Endothelial cell of umbilical vein (primary cell): Measurements from ENCODE around the gene CCR1. TPM values are rescaled to one million over a fixed set of nuclear protein-coding genes. Genes with fewer than 3 reads are reported as not detected.

Experiments used
- BruUV-seq: library from RNA; stranded (reverse); fragments of 400-500 nt; replicated peaks from 2 replicates; lab custom pipeline; 2021; lab: Mats Ljungman, UMichigan
- CTCF ChIA-PET: fragments of 300-600, 350-600 bp; sonication (Branson Sonifier 250); formaldehyde crosslinking; loops from one replicate; lab custom pipeline; 2021; ENCODE audit warnings: antibody characterized with exemption, inconsistent platforms; lab: Charles Lee
- POLR2A ChIA-PET: fragments of 300-600, 350-600 bp; sonication (Branson Sonifier 250); formaldehyde crosslinking; loops from one replicate; lab custom pipeline; 2021; ENCODE audit warnings: antibody characterized with exemption, inconsistent platforms; lab: Charles Lee
- DNase-seq: peaks from one replicate; pipeline ENCODE4 v3.0.0-alpha.2; 2011; ENCODE audit warnings: low read depth, low spot score
- FAIRE-seq: peaks from 2 replicates; lab custom pipeline; 2011; peaks lifted over from hg19 to GRCh38; lab: Jason Lieb, UNC
- H2AFZ ChIP-seq: 2 replicates; pipeline ENCODE4 v1.6.0; 2012; ENCODE audit warnings: low read depth, low read length, control low read depth, inconsistent platforms
- H3K27ac ChIP-seq: 2 replicates; pipeline ENCODE4 v1.5.1; 2011; ENCODE audit warnings: low read depth, mild to moderate bottlenecking, control low read depth, low read length, moderate library complexity; ENCODE audit not compliant: insufficient read depth
- H3K27me3 ChIP-seq, 2 experiments: 2 replicates each; pipeline versions ENCODE4 v1.6.0 to v1.6.1; 2011; ENCODE audit warnings: low read length in 2 of 2, mixed read lengths in 1 of 2; ENCODE audit not compliant: control insufficient read depth in 2 of 2, insufficient read depth in 2 of 2
- H3K36me3 ChIP-seq, 2 experiments: 2 replicates in 1 of 2; 3 replicates in 1 of 2; pipeline ENCODE4 v1.5.1; 2011; ENCODE audit warnings: low read length in 2 of 2, mild to moderate bottlenecking in 1 of 2, moderate library complexity in 1 of 2; ENCODE audit not compliant: control insufficient read depth in 2 of 2, insufficient read depth in 2 of 2; ENCODE audit errors: extremely low read depth in 1 of 2
- H3K4me1 ChIP-seq: 3 replicates; pipeline ENCODE4 v1.5.1; 2011; ENCODE audit warnings: mild to moderate bottlenecking, low read length; ENCODE audit not compliant: control insufficient read depth, insufficient read depth; ENCODE audit errors: extremely low read depth
- H3K4me2 ChIP-seq: 2 replicates; pipeline ENCODE4 v1.6.1; 2011; ENCODE audit warnings: low read length, control low read depth, mixed read lengths; ENCODE audit not compliant: insufficient read depth
- H3K4me3 ChIP-seq, 3 experiments: fragments of 200-600 bp in 1 of 3; sonication (generic), shearing (Covaris generic) in 1 of 3; replicated peaks in 1 of 3; 2 replicates each; pipeline ENCODE4 v1.5.1; 2011 to 2016; ENCODE audit warnings: control low read depth in 3 of 3, low read length in 3 of 3, mild to moderate bottlenecking in 2 of 3, inconsistent platforms in 1 of 3, low read depth in 1 of 3, moderate library complexity in 1 of 3; ENCODE audit not compliant: insufficient read depth in 1 of 3
- H3K79me2 ChIP-seq: 2 replicates; pipeline ENCODE4 v1.6.0; 2012; ENCODE audit warnings: low read length, inconsistent platforms; ENCODE audit not compliant: control insufficient read depth, insufficient read depth
- H3K9ac ChIP-seq: replicated peaks from 2 replicates; pipeline ENCODE3; 2011; ENCODE audit warnings: low read length, control low read depth; ENCODE audit not compliant: insufficient read depth; ENCODE audit errors: extremely low read depth
- H3K9me1 ChIP-seq: replicated peaks from 3 replicates; pipeline ENCODE4 v1.6.0; 2011; ENCODE audit warnings: mild to moderate bottlenecking, low read length; ENCODE audit not compliant: control insufficient read depth, insufficient read depth; ENCODE audit errors: extremely low read depth
- H3K9me3 ChIP-seq: replicated peaks from 2 replicates; pipeline ENCODE4 v1.5.1; 2012; ENCODE audit warnings: low read length, inconsistent platforms; ENCODE audit not compliant: control insufficient read depth, insufficient read depth
- H4K20me1 ChIP-seq: replicated peaks from 2 replicates; pipeline ENCODE3; 2011; ENCODE audit warnings: mild to moderate bottlenecking, low read length; ENCODE audit not compliant: control insufficient read depth, insufficient read depth; ENCODE audit errors: extremely low read depth
- EZH2 ChIP-seq: IDR thresholded peaks from 2 replicates; pipeline ENCODE4 v1.6.1; 2012; ENCODE audit warnings: borderline replicate concordance, low read depth, mild to moderate bottlenecking, moderate library complexity, low read length, inconsistent platforms; ENCODE audit not compliant: severe bottlenecking
- FOS ChIP-seq: IDR thresholded peaks from 2 replicates; pipeline ENCODE4 v1.6.1; 2011; ENCODE audit warnings: mild to moderate bottlenecking, low read length, moderate library complexity, borderline replicate concordance; ENCODE audit not compliant: insufficient read depth
- POLR2A ChIP-seq: IDR thresholded peaks from 2 replicates; pipeline ENCODE4 v1.6.1; 2012; ENCODE audit warnings: low read depth, mild to moderate bottlenecking, control low read depth, low read length
- dilution Hi-C: fragments of 300-500 bp; cut with MboI; formaldehyde crosslinking; loops from one replicate; pipeline ENCODE4 v1.15.0; 2019; ENCODE audit warnings: low sequenced_read_pairs; ENCODE audit not compliant: extremely low pct_ligation_motif_present
- intact Hi-C: fragments of 100-400 bp; cut with micrococcal nuclease; formaldehyde crosslinking; loops from one replicate; pipeline ENCODE4 v1.10.0; 2022
- polyA plus RNA-seq, 4 experiments: library from polyadenylated mRNA; depleted of rRNA in 3 of 4; stranded (reverse) in 3 of 4; unstranded in 1 of 4; fragments of >200 nt; gene quantifications; 2 replicates each; pipeline versions ENCODE4 v1.2.1 to v1.2.3, GENCODE V29; 2011 to 2012; ENCODE audit warnings: missing spikeins in 1 of 4
- total RNA-seq: library from RNA; stranded (reverse); gene quantifications from 2 replicates; pipeline ENCODE4 v1.2.3, GENCODE V29; 2021
- TF ChIP-seq, protein P1 (sequence below), 2 donors: IDR thresholded peaks; 1 replicate in 1 of 2; 2 replicates in 1 of 2; pipeline ENCODE4 v1.5.1; 2011; ENCODE audit warnings: low read length in 2 of 2, mild to moderate bottlenecking in 2 of 2, moderate library complexity in 2 of 2, control low read depth in 1 of 2, inconsistent platforms in 1 of 2, low read depth in 1 of 2; ENCODE audit not compliant: insufficient read depth in 1 of 2; ENCODE audit errors: extremely low read depth in 1 of 2
- TF ChIP-seq, protein P2 (sequence below): IDR thresholded peaks from 2 replicates; pipeline ENCODE4 v1.6.1; 2011; ENCODE audit not compliant: insufficient read depth, insufficient read length

Gene CCR1
- total and polyA plus RNA-seq, 2 donors (not counting 3 experiments of a cell fraction or from before 2014, with no cell fraction given), result not detected

DNA sequence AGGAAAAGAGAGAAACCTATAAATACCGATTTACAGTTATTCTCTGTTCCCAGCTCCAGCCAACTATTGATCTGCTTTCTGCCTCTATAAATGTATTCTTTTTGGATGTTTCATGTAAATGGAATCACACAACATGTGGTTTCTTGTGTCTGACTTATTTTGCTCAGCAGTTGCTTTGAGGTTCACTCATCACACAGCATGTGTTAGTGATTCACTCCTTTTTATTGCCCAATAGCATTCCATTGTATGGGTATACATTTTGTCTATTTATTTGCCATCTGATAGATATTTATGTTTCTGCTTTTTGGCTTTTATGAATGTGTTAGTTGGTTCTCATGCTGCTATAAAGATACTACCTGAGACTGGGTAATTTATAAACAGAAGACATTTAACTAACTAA is 23.6 kb downstream of the CCR1 start:
- H3K9me1 ChIP-seq, result no peaks in the 10 kb centered on the region
- no peak overlapping the region for H3K4me2 ChIP-seq
- no TSS peak for BruUV-seq
- TF ChIP-seq, protein P1, sequence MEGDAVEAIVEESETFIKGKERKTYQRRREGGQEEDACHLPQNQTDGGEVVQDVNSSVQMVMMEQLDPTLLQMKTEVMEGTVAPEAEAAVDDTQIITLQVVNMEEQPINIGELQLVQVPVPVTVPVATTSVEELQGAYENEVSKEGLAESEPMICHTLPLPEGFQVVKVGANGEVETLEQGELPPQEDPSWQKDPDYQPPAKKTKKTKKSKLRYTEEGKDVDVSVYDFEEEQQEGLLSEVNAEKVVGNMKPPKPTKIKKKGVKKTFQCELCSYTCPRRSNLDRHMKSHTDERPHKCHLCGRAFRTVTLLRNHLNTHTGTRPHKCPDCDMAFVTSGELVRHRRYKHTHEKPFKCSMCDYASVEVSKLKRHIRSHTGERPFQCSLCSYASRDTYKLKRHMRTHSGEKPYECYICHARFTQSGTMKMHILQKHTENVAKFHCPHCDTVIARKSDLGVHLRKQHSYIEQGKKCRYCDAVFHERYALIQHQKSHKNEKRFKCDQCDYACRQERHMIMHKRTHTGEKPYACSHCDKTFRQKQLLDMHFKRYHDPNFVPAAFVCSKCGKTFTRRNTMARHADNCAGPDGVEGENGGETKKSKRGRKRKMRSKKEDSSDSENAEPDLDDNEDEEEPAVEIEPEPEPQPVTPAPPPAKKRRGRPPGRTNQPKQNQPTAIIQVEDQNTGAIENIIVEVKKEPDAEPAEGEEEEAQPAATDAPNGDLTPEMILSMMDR (IDR thresholded peaks at IDR 0.05; ENCODE audit: extremely low read depth in 1 of 2, insufficient read depth in 1 of 2, low read depth in 1 of 2, low read length in 2 of 2), result no peak
- TF ChIP-seq, protein P2, sequence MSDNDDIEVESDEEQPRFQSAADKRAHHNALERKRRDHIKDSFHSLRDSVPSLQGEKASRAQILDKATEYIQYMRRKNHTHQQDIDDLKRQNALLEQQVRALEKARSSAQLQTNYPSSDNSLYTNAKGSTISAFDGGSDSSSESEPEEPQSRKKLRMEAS, result no peak
- TF ChIP-seq EZH2, result no peak
- TF ChIP-seq FOS, result no peak
- H3K27me3 ChIP-seq, result no peaks in the 10 kb centered on the region
- no peak for FAIRE-seq
- dilution Hi-C loops, result no loop called here
- CTCF ChIA-PET, result no interaction called here
- H3K36me3 ChIP-seq, result no peaks in the 10 kb centered on the region
- no peaks in the 10 kb centered on the region for H4K20me1 ChIP-seq
- no peak for DNase-seq
- H3K4me3 ChIP-seq, result no peak overlapping the region
- H3K27ac ChIP-seq, result no peak overlapping the region
- H3K9ac ChIP-seq, result no peak overlapping the region
- intact Hi-C loops, result no loop called here
- POLR2A ChIA-PET, result no interaction called here
- H3K4me1 ChIP-seq, result no peaks in the 10 kb centered on the region
- no peaks in the 10 kb centered on the region for H3K79me2 ChIP-seq
- no peaks in the 10 kb centered on the region for H3K9me3 ChIP-seq
- H2AFZ ChIP-seq, result no peak overlapping the region

DNA sequence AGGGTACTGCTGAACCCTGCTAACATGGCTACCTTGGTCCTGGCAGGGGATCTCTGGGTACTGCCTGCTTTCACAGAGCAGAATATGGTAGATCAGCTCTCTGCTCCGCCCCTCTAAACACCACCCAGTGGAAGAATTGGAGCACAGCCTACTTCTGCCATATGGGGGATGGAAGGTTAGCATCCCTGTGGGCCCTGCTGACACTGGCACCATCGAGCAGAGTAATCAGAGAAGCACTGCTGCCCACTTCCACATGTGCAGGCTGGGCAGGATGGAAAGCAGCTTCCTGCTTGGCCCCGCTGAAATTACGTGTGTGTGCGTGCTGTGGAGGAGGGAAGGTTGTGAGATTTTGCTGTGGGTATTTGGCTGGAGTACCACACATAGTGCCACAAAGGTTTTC is 24.8 kb downstream of the CCR1 start:
- intact Hi-C loops, result no loop called here
- no peaks in the 10 kb centered on the region for H3K9me1 ChIP-seq
- H3K4me1 ChIP-seq, result no peaks in the 10 kb centered on the region
- dilution Hi-C loops, result no loop called here
- H3K27me3 ChIP-seq, result no peaks in the 10 kb centered on the region
- ChIA-PET CTCF (no interaction called here), POLR2A (no interaction called here)
- H3K4me3 ChIP-seq, result no peak overlapping the region
- H3K36me3 ChIP-seq, result no peaks in the 10 kb centered on the region
- H4K20me1 ChIP-seq, result no peaks in the 10 kb centered on the region
- FAIRE-seq (no peak), DNase-seq (no peak)
- no peak overlapping the region for H2AFZ ChIP-seq
- H3K79me2 ChIP-seq, result no peaks in the 10 kb centered on the region
- no peak overlapping the region for H3K4me2 ChIP-seq
- H3K9ac ChIP-seq, result no peak overlapping the region
- no TSS peak for BruUV-seq
- TF ChIP-seq, protein P1 (IDR thresholded peaks at IDR 0.05; ENCODE audit: extremely low read depth in 1 of 2, insufficient read depth in 1 of 2, low read depth in 1 of 2, low read length in 2 of 2), result no peak
- no peak for TF ChIP-seq POLR2A
- H3K9me3 ChIP-seq, result no peaks in the 10 kb centered on the region
- no peak overlapping the region for H3K27ac ChIP-seq
